Measurements from ENCODE around the gene RCOR3. TPM values are rescaled to one million over a fixed set of nuclear protein-coding genes. Genes with fewer than 3 reads are reported as not detected.
"Not testable (repeated sequence)": the region's sequence is repeated elsewhere in the genome, so short reads cannot be mapped to it uniquely, and the experiment has no call there.

RCOR3 gene
- polyA plus RNA-seq (ENCODE audit: insufficient read length in 4 of 4): 100 to 1,000 TPM in 1 of 4 donors, 10 to 100 TPM in 3; 64.6 to 109 (median 86.2) TPM

DNA sequence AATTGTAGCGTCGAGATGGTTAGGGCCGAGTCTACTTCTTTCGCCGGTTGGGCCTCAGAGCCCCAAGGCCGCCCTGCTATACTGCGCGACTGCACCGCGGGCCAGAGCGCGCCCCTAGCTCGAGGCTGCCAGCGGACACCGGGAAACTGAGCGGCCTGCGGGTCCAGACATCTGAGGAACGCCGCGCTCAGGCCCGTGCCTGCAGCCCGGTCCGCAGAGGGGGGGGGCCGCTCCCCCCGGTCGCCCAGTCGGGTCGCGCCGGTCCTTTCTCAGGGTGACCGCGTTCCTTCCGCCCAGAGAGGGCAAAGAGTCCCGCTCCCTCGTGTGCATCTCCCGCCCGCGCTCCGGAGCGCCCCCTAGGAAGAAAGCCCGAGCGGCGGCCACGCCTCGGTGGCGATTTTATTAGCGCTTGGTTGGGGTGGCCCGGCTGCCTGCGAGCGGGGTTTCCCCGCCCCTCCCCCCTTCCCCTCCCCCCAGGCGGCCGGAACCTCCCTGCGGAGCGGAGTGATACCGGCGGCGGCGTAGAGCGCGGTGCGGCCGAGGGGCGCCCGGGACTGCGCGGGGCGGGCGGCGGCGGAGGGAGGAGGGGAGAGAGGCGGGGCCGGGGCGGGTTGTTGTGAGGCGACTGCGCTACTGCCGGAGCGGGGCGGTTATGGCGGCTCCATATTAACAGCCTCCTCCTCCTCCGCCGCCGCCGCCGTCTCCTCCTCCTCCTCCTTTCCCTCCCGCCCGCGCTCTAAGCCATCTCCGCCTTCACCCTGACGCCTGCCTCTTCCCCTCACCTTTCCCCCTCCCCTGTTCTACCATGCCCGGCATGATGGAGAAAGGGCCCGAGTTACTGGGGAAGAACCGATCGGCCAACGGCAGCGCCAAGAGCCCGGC, at the start of gene RCOR3:
Gene RCOR3 (plus strand): TSS at position 611 of the 882 bp plus-strand sequence. CDS start 195 bp downstream, at position 806.
- peak; percentile 80 to 84 (median 82) for DNase-seq (ENCODE audit: low read depth in 4 of 4, low spot score in 2 of 4)

DNA sequence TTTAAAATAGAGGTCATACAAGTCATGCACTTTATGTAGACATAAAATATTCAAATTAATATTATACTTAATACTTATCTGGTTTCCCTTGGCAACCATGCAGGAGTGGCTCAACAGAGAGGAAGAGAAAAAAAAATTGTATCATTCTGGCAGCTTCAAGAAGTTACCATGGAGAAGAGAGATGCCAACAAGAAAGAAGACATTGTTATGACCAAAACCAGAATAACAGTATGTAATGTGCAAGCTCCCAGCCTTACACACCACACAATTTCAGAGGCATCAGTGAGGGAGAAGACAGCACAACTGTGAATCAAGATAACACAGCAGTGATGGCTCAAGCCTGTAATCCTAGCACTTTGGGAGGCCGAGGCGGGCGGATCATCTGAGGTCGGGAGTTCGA, 49.1 kb upstream of the RCOR3 start:
- no peak for DNase-seq (ENCODE audit: low read depth in 4 of 4, low spot score in 2 of 4)

DNA sequence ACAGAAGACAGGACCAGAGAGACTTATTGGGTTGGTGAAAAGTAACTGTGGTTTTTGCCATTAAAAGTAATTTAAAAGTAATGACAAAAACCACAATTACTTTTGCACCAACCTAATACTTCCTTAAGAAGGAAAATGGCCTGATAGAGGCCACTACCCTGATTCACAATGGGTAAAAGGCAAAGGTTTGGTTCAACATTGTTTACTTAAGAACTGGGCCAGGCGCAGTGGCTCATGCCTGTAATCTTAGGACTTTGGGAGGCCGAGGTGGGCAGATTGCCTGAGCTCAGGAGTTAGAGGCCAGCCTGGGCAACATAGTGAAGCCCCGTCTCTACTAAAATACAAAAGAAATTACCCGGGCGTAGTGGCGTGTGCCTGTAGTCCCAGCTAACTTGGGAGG, 48.2 kb upstream of the RCOR3 start:
- DNase-seq (ENCODE audit: low read depth in 4 of 4, low spot score in 2 of 4): no peak

DNA sequence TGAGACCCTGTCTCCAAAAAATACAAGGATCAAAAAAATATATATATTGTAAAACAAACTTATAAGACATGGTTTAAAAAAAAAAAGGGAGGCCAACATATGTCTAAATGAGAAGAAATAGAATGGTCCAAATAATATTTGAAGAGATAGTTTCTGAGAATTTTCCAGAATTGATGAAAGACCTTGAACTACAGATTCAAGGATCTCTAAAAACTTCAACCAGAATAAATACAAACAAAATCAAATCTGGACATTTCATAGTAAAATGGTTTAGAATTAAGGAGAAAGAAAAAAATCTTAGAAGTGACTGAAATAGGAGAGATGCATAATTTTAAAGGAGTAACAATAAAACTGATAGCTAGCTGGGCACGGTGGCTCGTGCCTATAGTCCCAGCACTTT, 45.5 kb upstream of the RCOR3 start:
- no peak for DNase-seq (ENCODE audit: low read depth in 4 of 4, low spot score in 2 of 4)

DNA sequence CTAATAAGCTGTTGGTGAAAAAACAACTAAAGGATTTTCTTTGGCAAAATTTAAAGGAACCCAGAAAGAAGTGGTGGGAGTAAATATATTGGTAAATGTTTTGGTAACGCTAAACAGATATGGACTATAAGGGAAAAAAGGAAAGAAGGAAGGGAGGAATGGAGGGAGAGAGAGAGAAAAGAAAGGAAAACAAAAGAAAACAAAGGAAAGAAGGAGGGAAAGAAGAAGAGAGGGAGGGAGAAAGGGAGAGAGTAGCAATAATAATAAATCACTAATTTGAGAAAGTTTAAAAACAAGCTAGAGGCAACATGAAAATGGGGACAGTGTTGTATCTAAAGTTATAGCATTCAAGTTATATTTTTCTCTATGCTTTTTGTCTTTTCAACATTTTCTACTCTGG, 43.6 kb upstream of the RCOR3 start:
- DNase-seq (ENCODE audit: low read depth in 4 of 4, low spot score in 2 of 4): no peak

DNA sequence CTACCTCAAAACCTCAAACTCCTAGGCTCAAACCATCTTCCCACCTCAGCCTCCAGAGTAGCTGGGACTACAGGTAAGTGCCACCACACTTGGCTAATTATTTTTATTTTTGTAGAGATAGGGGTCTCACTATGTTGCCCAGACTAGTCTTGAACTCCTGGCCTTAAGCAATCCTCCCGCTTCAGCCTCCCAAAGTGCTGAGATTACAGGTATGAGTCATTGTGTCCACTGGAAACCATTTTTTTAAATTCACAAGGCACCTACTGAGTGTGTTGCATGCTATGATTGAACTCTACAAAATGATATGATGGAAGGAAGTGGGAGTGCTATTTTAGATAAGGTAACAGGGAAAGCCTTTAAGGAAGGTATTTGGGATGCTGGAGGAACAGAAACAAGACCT, 41.8 kb upstream of the RCOR3 start:
- DNase-seq (ENCODE audit: low read depth in 4 of 4, low spot score in 2 of 4): no peak

DNA sequence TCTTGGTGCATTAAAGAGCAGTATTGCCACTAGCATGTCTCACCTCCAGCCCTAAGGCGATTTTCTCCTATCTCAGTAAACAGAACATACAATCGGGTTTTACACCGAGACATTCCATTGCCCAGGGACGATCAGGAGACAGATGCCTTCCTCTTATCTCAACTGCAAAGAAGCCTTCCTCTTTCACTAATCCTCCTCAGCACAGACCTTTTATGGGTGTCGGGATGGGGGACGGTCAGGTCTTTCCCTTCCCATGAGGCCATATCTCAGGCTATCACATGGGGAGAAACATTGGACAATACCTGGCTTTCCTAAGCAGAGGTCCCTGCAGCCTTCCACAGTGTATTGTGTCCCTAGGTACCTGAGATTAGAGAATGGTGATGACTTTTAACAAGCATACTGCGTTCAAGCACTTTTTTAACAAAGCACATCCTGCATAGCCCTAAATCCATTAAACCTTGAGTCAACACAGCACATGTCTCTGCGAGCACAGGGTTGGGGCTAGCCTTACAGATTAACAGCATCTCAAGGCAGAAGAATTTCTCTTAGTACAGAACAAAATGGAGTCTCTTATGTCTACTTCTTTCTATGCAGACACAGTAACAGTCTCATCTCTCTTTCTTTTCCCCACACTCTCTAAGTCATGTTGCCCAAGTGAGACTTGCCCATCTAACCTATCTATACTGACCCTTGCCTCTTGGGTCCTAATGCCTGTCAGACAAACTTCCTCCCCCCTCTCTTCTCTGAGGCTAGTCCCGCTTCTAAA, 36.5 kb upstream of the RCOR3 start:
- not testable (repeated sequence) for DNase-seq (ENCODE audit: low read depth in 4 of 4, low spot score in 2 of 4)

DNA sequence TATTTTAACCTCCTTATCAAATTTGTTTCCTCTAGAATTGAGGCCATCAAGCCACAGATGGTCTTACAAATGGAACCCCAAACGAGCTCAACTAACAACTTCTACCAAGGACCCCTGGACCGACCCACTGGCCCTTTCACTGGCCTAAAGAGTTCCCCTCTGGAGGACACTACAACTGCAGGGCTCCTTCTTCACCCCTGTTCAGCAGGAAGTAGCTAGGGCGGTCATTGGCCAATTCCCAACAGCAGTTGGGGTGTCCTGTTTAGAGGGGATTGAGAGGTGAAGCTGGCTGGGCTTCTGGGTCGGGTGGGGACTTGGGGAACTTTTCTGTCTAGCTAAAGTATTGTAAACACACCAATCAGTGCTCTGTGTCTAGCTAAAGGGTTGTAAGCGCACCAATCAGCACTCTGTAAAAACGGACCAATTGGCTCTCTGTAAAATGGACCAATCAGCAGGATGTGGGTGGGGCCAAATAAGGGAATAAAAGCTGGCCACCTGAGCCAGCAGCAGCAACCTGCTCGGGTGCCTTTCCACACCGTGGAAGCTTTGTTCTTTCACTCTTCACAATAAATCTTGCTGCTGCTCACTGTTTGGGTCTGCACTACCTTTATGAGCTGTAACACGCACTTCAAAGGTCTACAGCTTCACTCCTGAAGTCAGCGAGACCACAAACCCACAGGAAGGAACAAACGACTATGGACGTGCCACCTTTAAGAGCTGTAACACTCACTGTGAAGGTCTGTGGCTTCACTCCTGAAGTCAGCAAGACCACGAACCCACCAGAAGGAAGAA, 30.4 kb upstream of the RCOR3 start:
- DNase-seq (ENCODE audit: low read depth in 4 of 4, low spot score in 2 of 4): not testable (repeated sequence)

DNA sequence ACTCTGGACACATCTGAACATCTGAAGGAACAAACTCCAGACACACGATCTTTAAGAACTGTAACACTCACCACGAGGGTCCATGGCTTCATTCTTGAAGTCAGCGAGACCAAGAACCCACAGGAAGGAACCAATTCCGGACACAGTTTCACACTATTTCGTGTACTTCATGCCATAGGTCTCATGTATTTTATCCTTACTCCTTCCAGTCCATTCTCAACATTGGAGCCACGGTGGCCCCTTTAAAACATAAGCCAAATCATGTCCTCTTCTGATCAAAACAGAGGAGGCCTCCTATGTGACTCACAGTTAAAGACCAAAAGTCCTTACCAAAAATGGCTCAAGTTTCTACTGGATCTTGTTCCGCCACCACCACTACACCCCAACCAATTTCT, 29.8 kb upstream of the RCOR3 start:
- DNase-seq (ENCODE audit: low read depth in 4 of 4, low spot score in 2 of 4): no peak

DNA sequence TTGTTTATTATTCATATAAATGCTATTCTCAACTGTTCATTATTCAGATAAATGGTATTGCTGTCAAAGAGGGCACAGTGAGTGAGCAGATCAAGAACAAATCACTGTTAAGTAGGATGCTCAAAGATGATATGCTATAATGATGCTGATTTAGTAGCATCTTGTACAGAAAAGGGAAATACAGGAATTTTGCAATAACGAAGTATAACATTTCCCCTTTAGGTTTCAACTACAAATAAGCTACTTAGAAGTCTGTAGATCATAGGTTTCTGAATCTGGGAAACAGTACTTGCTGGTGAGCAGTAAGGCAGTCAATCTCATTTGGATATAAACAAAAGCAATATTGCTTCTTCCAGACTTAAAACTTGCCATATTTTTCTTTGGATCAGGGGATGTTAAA, 27.3 kb upstream of the RCOR3 start:
- no peak for DNase-seq (ENCODE audit: low read depth in 4 of 4, low spot score in 2 of 4)

DNA sequence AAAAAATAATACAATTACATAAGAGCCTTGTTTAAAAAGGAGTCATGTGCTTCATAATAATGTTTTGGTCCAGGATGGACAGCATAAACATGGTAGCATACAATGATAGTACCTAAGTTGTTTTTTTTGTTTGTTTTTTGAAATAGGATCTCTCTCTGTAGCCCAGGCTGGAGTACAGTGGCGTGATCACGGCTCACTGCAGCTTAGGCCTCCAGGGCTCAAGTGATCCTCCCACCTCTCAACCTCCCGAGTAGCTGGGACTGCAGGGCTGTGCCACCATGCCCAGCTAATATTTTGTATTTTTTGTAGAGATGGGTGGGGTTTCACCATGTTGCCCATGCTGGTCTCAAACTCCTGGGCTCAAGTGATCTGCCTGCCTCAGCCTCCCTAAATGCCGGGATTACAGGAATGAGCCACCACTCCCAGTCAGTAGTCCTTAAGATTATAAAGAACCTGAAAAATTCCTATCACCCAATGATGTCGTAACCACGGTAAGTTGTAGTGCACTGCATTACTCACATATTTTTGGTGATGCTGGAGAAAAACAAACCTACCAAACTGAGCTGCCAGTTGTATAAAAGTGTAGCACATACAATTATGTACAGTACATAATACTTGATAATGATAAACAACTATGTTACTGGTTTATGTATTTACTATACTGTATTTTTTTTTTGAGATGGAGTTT, 22.4 kb upstream of the RCOR3 start:
- DNase-seq (ENCODE audit: low read depth in 4 of 4, low spot score in 2 of 4): no peak

DNA sequence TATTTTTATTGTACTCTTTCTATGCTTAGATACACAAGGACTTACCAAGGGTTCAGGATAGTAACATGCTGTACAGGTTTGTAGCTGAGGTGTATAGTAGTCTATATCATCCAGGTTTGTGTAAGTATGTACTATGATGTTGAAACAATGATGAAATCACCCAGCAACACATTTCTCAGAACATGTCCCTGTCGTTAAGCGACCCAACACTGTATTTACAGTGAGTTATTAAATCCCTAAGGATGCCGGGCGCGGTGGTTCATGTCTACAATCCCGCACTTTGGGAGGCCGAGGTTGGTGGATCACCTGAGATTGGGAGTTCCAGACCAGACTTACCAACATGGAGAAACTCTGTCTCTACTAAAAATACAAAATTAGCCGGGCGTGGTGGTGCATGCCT, 21.6 kb upstream of the RCOR3 start:
- no peak for DNase-seq (ENCODE audit: low read depth in 4 of 4, low spot score in 2 of 4)

DNA sequence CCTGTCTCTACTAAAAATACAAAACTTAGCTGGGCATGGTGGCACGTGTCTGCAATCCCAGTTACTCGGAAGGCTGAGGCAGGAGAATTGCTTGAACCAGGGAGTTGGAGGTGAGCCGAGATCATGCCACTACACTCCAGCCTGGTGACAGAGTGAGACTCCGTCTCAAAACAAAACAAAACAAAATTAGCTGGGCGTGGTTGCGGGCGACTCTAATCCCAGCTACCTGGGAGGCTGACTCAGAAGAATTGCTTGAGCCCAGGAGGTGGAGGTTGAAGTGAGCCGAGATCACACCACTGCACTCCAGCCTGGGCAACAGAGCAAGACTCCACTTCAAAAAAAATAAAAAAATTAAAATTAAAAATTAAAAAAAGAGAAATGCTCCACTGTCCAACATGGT, 18.6 kb upstream of the RCOR3 start:
- DNase-seq (ENCODE audit: low read depth in 4 of 4, low spot score in 2 of 4): not testable (repeated sequence)

DNA sequence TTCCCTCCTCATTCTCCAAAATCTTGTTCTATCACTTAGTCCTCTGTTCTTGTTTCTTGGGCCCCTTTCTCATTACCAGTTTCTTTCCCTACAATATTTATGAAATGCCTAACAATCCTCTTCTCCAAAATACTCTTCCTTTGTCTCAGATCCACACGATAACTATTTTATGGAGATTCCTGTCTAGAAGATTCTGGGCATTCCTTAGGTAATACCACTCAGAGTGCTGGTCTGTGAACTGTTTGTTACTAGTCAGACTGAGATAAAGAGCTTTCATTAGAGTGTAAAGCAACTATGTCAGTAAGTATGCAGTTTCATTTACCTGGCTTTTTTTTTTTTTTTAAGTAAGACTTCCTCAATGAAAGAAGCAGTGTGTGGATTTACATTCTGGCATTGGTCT, 18.1 kb upstream of the RCOR3 start:
- DNase-seq (ENCODE audit: low read depth in 4 of 4, low spot score in 2 of 4): no peak

DNA sequence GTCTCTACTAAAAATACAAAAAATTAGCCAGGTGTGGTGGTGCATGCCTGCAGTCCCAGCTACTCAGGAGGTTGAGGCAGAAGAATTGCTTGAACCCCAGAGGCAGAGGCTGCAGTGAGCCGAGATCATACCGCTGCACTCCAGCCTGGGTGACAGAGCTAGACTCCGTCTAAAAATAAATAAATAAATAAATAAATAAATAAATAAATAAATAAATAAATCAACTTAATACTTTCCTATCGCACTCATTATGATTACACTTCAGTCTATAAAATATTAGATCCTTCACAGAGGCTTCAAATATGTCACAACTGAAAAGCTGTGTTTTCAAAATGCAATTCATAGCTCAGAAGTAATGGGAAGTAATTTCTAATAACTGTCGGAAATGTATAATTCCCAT, 15.5 kb upstream of the RCOR3 start:
- DNase-seq (ENCODE audit: low read depth in 4 of 4, low spot score in 2 of 4): not testable (repeated sequence)

DNA sequence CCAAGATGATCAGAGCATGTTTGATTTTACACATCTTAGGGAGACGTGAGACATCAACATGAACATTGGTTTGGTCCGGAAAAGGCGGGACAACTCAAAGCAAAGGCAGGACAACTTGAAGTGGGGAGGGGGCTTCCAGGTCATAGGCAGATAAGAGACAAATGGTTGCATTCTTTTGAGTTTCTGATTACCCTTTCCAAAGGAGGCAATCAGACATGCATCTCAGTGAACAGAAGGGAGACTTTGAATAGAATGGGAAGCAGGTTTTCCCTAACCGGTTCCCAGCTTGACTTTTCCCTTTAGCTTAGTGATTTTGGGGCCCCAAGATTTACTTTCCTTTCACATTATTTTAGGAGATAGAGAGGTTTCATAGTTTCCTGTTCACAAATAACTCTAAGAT, 12.6 kb upstream of the RCOR3 start:
- DNase-seq (ENCODE audit: low read depth in 4 of 4, low spot score in 2 of 4): not testable (repeated sequence)

DNA sequence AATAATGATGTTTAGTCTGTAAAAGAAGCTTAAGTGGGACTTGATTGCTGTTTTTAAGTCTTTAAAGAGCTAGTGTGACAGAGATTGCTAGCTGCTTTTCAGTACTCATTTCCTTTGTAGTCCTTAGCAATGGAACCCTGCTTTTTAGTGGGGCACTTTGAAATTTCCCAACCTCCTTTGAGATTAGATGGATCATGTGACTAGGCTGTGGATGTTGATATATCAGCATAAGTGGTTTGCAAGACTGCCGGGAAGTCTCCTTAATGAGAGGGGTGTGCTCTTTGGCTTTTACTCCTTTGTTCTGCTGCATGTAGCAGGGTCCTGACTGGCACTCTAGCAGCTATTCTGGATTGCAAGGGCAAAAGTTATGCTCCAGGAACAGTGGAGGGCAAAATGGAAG, 11.2 kb upstream of the RCOR3 start:
- no peak for DNase-seq (ENCODE audit: low read depth in 4 of 4, low spot score in 2 of 4)

DNA sequence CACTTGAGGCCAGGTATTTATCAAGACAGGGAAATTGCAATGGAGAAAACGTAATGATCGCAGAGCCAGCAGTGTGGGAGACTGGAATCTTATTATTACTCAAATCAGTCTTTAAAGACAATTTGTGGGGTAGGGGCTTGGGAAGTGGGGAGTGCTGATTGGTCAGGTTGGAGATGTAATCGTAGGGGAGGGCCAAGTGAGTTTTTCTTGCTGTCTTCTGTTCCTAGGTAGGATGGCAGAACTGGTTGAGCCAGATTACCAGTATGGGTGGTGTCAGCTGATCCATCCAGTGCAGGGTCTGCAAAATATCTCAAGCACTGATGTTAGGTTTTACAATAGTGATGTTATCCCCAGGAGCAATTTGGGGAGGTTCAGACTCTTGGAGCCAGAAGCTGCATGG, 9.6 kb upstream of the RCOR3 start:
- DNase-seq (ENCODE audit: low read depth in 4 of 4, low spot score in 2 of 4): not testable (repeated sequence)

DNA sequence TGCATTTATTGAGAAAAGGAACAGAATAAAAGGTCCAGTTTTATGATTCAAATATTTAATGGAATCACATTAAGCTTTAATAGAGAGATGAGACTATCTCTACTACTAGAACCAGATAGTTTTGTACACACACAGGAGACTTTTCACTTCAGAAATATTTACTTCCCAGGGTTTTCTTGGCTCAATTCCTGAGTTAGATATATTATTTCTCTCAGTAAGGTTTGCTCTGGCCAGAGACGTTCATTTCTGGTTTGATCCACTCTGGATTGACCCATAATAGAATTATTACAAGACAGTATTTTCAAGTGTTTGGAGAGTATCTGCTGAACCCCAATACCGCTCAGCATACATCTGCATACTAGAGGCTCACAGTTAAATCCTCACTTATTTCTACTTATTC, 1.3 kb upstream of the RCOR3 start:
- no peak for DNase-seq (ENCODE audit: low read depth in 4 of 4, low spot score in 2 of 4)

DNA sequence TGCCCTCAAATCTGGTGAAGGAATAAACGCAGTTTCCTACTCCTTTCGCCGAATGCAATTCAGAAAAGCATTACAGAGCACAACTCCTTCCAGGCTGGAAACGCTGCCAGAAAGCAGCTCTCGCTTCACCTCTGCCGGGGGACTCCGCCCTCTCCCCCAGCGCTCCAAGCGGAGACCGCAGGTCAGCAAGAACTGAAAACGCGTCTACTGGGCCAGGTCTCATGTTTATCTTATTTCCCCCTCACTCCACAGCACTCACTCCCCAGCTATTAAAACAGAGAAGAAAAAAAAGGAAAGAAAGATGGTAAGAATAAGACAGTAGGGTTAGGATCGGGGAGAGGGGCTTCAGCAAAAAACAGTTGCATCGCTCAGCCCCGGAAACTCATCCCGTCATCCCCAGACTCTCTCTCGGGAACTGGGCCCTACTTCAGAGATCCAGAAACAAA, 833 bp upstream of the RCOR3 start:
- peak; percentile 72 to 82 (median 74) for DNase-seq (ENCODE audit: low read depth in 4 of 4, low spot score in 2 of 4)
